KMS-11 (cell line): Measurements from ENCODE around the gene GH2.
"Not testable (repeated sequence)": the region's sequence is repeated elsewhere in the genome, so short reads cannot be mapped to it uniquely, and the experiment has no call there.

Experiments
- H2AFZ ChIP-seq: fragments of 200-600 bp; sonication (generic); 2 replicates; pipeline ENCODE4 v1.6.1; 2016; ENCODE audit warnings: antibody characterized with exemption, mixed run types, low read depth
- H3K27ac ChIP-seq: fragments of 200-600 bp; sonication (generic); 2 replicates; pipeline ENCODE4 v1.6.1; 2016; ENCODE audit warnings: mild to moderate bottlenecking, mixed run types
- H3K27me3 ChIP-seq: fragments of 200-600 bp; sonication (generic); 2 replicates; pipeline ENCODE4 v1.6.1; 2017; ENCODE audit warnings: mild to moderate bottlenecking, low read depth, mixed run types, moderate library complexity; ENCODE audit not compliant: insufficient read depth
- H3K36me3 ChIP-seq: fragments of 200-600 bp; sonication (generic); 2 replicates; pipeline ENCODE4 v1.6.1; 2017; ENCODE audit warnings: mild to moderate bottlenecking, mixed run types; ENCODE audit not compliant: insufficient read depth
- H3K4me1 ChIP-seq: fragments of 200-600 bp; sonication (generic); 2 replicates; pipeline ENCODE4 v1.6.1; 2016; ENCODE audit warnings: mild to moderate bottlenecking, low read depth, mixed run types; ENCODE audit not compliant: poor library complexity, severe bottlenecking
- H3K4me2 ChIP-seq: fragments of 200-600 bp; sonication (generic); 2 replicates; pipeline ENCODE4 v1.7.0; 2016; ENCODE audit warnings: mild to moderate bottlenecking, mixed run types
- H3K4me3 ChIP-seq: fragments of 200-600 bp; sonication (generic); IDR thresholded peaks from 2 replicates; pipeline ENCODE4 v1.6.1; 2017; ENCODE audit warnings: low read depth, low read length, mixed read lengths; ENCODE audit not compliant: insufficient read depth
- H3K79me2 ChIP-seq: fragments of 200-600 bp; sonication (generic); 2 replicates; pipeline ENCODE4 v1.6.1; 2016; ENCODE audit warnings: low read depth, mixed run types; ENCODE audit not compliant: insufficient read depth
- H3K9ac ChIP-seq: fragments of 200-600 bp; sonication (generic); 2 replicates; pipeline ENCODE4 v1.6.1; 2016; ENCODE audit warnings: mild to moderate bottlenecking, mixed run types
- H4K20me1 ChIP-seq: fragments of 200-600 bp; sonication (generic); 2 replicates; pipeline ENCODE4 v1.6.1; 2016; ENCODE audit warnings: mild to moderate bottlenecking, mixed run types; ENCODE audit not compliant: insufficient read depth
- TF ChIP-seq, protein P1 (sequence below): fragments of 200-600 bp; sonication (generic); conservative IDR thresholded peaks from 2 replicates; pipeline ENCODE4 v1.6.1; 2017; ENCODE audit warnings: low read depth, mild to moderate bottlenecking, antibody characterized with exemption, low read length, moderate library complexity, mixed read lengths

Gene GH2

DNA sequence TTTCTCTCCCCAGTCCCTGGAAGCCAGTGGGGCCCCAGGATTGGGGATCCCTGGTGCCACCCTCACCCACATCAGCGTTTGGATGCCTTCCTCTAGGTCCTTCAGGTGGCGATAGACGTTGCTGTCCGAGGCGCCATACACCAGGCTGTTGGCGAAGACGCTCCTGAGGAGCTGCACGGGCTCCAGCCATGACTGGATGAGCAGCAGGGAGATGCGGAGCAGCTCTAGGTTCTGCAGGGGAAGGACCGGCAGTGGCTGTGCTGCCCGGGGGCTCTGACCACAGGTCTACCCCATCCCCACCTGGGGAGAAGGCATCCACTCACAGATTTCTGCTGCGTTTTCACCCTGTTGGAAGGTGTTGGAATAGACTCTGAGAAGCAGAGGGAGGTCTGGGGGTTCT, 1.0 kb downstream of the GH2 start:
- TF ChIP-seq, protein P1, sequence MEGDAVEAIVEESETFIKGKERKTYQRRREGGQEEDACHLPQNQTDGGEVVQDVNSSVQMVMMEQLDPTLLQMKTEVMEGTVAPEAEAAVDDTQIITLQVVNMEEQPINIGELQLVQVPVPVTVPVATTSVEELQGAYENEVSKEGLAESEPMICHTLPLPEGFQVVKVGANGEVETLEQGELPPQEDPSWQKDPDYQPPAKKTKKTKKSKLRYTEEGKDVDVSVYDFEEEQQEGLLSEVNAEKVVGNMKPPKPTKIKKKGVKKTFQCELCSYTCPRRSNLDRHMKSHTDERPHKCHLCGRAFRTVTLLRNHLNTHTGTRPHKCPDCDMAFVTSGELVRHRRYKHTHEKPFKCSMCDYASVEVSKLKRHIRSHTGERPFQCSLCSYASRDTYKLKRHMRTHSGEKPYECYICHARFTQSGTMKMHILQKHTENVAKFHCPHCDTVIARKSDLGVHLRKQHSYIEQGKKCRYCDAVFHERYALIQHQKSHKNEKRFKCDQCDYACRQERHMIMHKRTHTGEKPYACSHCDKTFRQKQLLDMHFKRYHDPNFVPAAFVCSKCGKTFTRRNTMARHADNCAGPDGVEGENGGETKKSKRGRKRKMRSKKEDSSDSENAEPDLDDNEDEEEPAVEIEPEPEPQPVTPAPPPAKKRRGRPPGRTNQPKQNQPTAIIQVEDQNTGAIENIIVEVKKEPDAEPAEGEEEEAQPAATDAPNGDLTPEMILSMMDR = no peak
- no peak overlapping the region for H3K9ac ChIP-seq
- no peaks in the 10 kb centered on the region for H4K20me1 ChIP-seq
- H3K27ac ChIP-seq = no peak overlapping the region
- H3K4me1 ChIP-seq = no peaks in the 10 kb centered on the region
- H3K4me2 ChIP-seq = no peak overlapping the region
- H3K79me2 ChIP-seq = no peaks in the 10 kb centered on the region
- H3K36me3 ChIP-seq = no peaks in the 10 kb centered on the region
- H3K4me3 ChIP-seq = no peak overlapping the region
- peaks cover 37% of the 10 kb centered on the region for H3K27me3 ChIP-seq
- no peak overlapping the region for H2AFZ ChIP-seq

DNA sequence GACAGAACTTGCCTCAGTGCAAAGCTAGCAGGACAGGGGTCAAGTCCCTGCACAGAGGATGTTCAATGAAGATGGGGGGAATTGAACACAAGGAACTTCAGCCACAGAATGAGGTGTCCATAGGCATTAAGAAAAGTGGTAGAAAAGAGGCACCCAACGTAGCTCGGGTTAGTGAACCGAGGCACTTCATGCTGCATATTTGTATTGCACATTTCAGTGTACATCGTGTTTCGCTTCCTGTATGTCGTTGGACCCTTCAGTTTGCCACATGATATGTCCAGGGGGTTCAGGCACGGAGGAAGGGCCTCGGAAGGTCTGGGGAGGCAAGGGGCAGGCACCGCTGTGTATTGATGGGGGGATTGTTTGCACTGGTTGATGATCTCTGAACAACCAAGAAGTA, 3.3 kb downstream of the GH2 start:
- peaks cover 37% of the 10 kb centered on the region for H3K27me3 ChIP-seq
- H3K4me1 ChIP-seq, H4K20me1 ChIP-seq, H3K79me2 ChIP-seq, H3K4me2 ChIP-seq, H3K36me3 ChIP-seq, H2AFZ ChIP-seq, H3K27ac ChIP-seq, H3K9ac ChIP-seq, H3K4me3 ChIP-seq: not testable (repeated sequence)

DNA sequence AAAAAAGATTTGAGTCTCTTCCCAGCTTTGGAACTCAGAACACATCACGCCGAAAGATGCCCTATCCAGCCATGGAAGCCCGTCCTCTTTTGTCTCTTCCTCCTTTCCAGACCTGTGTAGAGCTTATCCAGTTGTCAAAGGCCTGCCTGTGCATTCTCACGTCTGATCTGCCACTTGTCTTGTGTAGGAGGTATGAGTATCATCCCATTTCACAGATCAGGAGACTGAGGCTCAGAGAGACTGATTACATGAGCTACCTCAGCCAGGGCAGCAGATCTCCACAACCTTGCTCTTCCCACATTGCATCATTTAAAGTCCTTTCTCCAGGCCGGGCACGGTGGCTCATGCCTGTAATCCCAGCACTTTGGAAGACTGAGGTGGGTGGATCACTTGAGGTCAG, 7.1 kb downstream of the GH2 start:
- not testable (repeated sequence) for H3K36me3 ChIP-seq, H3K27ac ChIP-seq, H2AFZ ChIP-seq, H3K4me1 ChIP-seq, H3K4me3 ChIP-seq, H3K4me2 ChIP-seq, H3K79me2 ChIP-seq, H4K20me1 ChIP-seq, H3K9ac ChIP-seq
- peaks cover 25% of the 10 kb centered on the region; the same call in 1 of the 2 replicates for H3K27me3 ChIP-seq

GRCh38 chr17:63874061-63874626, 7.6 kb downstream of the GH2 start:
- H3K27ac ChIP-seq, H3K9ac ChIP-seq, H2AFZ ChIP-seq, H3K4me2 ChIP-seq, H4K20me1 ChIP-seq, H3K4me3 ChIP-seq, H3K36me3 ChIP-seq, H3K4me1 ChIP-seq, H3K79me2 ChIP-seq: not testable (repeated sequence)
- peaks cover 23% of the 10 kb centered on the region; the same call in 1 of the 2 replicates for H3K27me3 ChIP-seq

DNA sequence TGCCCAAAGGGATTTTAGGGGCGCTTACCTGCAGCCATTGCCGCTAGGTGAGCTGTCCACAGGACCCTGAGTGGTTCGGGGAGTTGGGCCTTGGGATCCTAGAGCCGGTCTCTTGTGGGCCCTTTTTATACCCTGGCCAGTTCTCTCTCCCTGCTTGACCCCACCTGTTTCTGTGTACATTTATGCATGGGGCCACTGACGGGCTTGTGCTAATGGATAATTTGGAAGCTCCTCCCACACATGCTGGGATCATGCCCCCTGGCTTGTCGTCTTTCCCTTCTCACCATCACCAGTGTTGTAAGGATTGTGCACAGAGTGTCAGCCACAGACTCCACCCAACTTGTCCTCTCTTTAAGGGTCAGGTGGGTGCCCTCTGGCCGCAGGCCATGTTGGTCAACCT, 8.2 kb downstream of the GH2 start, which contains the start of gene CSH2:
CSH2 (minus strand) TSS at position 101 of the 400 bp plus-strand sequence; CDS start at position 38, 63 bp downstream.
- H3K27ac ChIP-seq = not testable (repeated sequence)

DNA sequence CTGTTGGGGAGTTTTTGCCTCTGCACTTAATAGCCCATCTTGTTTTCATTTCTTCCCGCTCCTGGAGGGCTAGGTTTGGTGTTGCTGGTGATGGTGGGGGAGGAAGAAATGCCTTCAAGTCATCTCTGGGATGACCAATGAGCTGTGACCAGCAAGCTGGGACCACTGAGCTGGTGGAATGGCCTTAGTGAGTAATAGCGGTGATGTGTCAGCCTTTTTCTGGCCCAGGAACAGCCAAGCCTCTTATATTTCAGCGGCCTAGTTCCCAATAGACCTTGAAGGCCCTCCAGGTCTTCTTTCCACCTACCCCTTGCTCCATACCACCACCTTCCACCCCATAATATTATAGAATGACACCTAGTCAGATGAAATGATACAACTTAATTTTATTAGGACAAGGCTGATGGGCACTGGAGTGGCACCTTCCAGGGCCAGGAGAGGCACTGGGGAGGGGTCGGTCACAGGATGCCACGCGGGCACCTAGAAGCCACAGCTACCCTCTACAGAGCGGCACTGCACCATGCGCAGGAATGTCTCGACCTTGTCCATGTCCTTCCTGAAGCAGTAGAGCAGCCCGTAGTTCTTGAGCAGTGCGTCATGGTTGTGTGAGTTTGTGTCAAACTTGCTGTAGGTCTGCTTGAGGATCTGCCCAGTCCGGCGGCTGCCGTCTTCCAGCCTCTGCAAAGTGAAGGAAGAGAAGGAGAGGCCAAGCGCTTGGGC, 9.9 kb downstream of the GH2 start:
- not testable (repeated sequence) for H2AFZ ChIP-seq, H4K20me1 ChIP-seq, H3K27me3 ChIP-seq, H3K36me3 ChIP-seq, H3K4me3 ChIP-seq, H3K4me2 ChIP-seq, H3K79me2 ChIP-seq, H3K9ac ChIP-seq, H3K4me1 ChIP-seq, H3K27ac ChIP-seq

More for the DNA sequence above, 8.2 kb downstream of the GH2 start, which contains the start of gene CSH2:
- H3K36me3 ChIP-seq, H2AFZ ChIP-seq, H3K9ac ChIP-seq, H3K4me2 ChIP-seq, H3K4me1 ChIP-seq, H4K20me1 ChIP-seq, H3K4me3 ChIP-seq, H3K79me2 ChIP-seq: not testable (repeated sequence)
- peaks cover 21% of the 10 kb centered on the region; the same call in 1 of the 2 replicates for H3K27me3 ChIP-seq

DNA sequence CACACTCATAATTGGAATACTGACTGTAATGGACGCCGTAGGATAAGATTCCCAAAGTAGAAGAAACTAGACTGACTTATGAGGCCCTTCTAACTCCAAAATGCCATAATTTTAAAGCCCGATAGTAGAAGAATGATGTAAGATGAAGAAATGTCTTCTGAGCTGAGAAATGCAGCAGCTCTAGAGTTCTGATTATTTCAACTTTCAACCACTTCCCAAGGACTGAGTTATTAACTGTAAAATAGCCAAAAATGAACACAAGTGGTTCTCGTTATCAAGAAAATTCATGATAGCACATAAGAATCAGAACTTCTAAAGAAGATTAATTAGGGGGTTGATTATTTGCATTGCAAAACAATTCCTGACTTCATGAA, 11.5 kb downstream of the GH2 start:
- H3K9ac ChIP-seq, H2AFZ ChIP-seq, H3K27me3 ChIP-seq, H3K4me2 ChIP-seq, H3K79me2 ChIP-seq, H3K27ac ChIP-seq, H3K4me3 ChIP-seq, H4K20me1 ChIP-seq, H3K4me1 ChIP-seq, H3K36me3 ChIP-seq: not testable (repeated sequence)

- not testable (repeated sequence) for H3K4me1 ChIP-seq, H3K27ac ChIP-seq, H3K4me2 ChIP-seq, H4K20me1 ChIP-seq, H3K27me3 ChIP-seq, H3K9ac ChIP-seq, H3K79me2 ChIP-seq, H2AFZ ChIP-seq, H3K4me3 ChIP-seq, H3K36me3 ChIP-seq
These were observed 12.1 kb downstream of the GH2 start for GRCh38 chr17:63869491-63870291.

DNA sequence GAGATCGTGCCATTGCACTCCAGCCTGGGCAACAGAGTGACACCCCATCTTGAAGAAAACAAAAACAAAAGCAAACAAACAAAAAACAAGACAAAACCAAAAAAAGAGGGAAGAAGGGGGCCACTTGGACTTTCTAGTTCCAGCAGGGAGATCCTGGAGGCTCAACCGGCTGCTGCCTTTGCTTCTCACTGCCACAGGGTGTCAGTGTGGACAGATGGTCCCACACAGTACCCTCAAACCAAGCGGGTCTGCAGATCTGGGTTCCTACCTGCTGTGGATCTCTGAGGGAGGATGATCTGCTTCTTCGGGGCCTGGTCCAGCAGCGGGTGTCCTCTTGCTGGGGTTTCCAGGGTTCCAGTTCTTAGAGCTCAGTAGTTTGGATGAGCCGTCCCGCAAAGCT, 15.1 kb downstream of the GH2 start:
- not testable (repeated sequence) for H3K27me3 ChIP-seq, H3K79me2 ChIP-seq, H3K36me3 ChIP-seq, H3K27ac ChIP-seq, H3K4me1 ChIP-seq, H3K4me3 ChIP-seq, H3K9ac ChIP-seq, H4K20me1 ChIP-seq
- Histone ChIP-seq H2AFZ (peak overlapping the region; percentile 39; the same call in 1 of the 2 replicates), H3K4me2 (peak overlapping the region; percentile 16; the same call in 1 of the 2 replicates)
